ENCODE measurements around the gene PRIMPOL. TPM values are rescaled to one million over a fixed set of nuclear protein-coding genes. Genes with fewer than 3 reads are reported as not detected.

The PRIMPOL gene
- total and polyA plus RNA-seq, 2 of the 4 experiments (the other 2 are of a cell fraction): 5.6 to 8.8 TPM

- no peaks in the 10 kb centered on the region for H3K9me1 ChIP-seq (ENCODE audit: insufficient read depth, low read length)
- ChIA-PET POLR2A (ENCODE audit: unreplicated experiment) (no interaction called here), CTCF (no interaction called here)
- H2BK20ac ChIP-seq (ENCODE audit: low read depth, low read length): no peak overlapping the region
- H4K5ac ChIP-seq (ENCODE audit: low read depth, low read length): no peak overlapping the region
- no peak overlapping the region for H3K9ac ChIP-seq (ENCODE audit: low read depth, low read length)
- no peak overlapping the region for H3K27ac ChIP-seq (ENCODE audit: insufficient read depth, low read length)
- H4K20me1 ChIP-seq (ENCODE audit: insufficient read depth, low read length): no peaks in the 10 kb centered on the region
- no peak overlapping the region for H3K18ac ChIP-seq (ENCODE audit: low read depth, low read length)
- no peak overlapping the region for H2AFZ ChIP-seq (replicated peaks; ENCODE audit: low read length, poor library complexity)
- H3K9me3 ChIP-seq (ENCODE audit: control insufficient read depth, insufficient read depth, low read length): no peaks in the 10 kb centered on the region
- H2AK9ac ChIP-seq (replicated peaks; ENCODE audit: low read depth, low read length, poor library complexity): no peak overlapping the region
- no peaks in the 10 kb centered on the region for H3K27me3 ChIP-seq (ENCODE audit: control insufficient read depth, insufficient read depth, low read length)
- H3K23ac ChIP-seq (ENCODE audit: low read depth, low read length): no peak overlapping the region
- WGBS, 2 experiments (ENCODE audit: extremely low coverage in 2 of 2, insufficient read length in 1 of 2): no CpG with 5 or more reads among the region's 1 CpG
- intact Hi-C loops (cut with micrococcal nuclease) (no loop called here), in situ Hi-C loops (cut with MboI; ENCODE audit: low sequenced_read_pairs) (no loop called here), dilution Hi-C loops (cut with HindIII; ENCODE audit: low sequenced_read_pairs, unreplicated experiment) (no loop called here)
- H2BK5ac ChIP-seq (ENCODE audit: low read depth, low read length, poor library complexity, severe bottlenecking): no peak overlapping the region
- H4K8ac ChIP-seq (ENCODE audit: low read depth in 2 of 2, low read length in 2 of 2): no peak overlapping the region
- DNase-seq (no peak), ATAC-seq (ENCODE audit: low read depth) (no peak)
- no peak overlapping the region for H3K4me3 ChIP-seq (ENCODE audit: insufficient read depth, low read depth, low read length)
- peaks cover 4 to 10% of the 10 kb centered on the region in 2 experiments; a peak in 2 of 4 replicates for H3K79me1 ChIP-seq (ENCODE audit: low read depth in 1 of 2, low read length in 2 of 2)
- H3K4ac ChIP-seq (ENCODE audit: low read depth, low read length): no peak overlapping the region
- H4K91ac ChIP-seq (ENCODE audit: insufficient read depth, low read depth, low read length): no peak overlapping the region
- H3K36me3 ChIP-seq (ENCODE audit: control insufficient read depth, insufficient read depth, low read length): no peaks in the 10 kb centered on the region; the same call in 1 of the 2 replicates
- H3K4me2 ChIP-seq (ENCODE audit: low read depth, low read length): no peak overlapping the region
- no peak overlapping the region for H3K14ac ChIP-seq (replicated peaks; ENCODE audit: low read depth, low read length)
- H3K56ac ChIP-seq (ENCODE audit: extremely low read depth, insufficient read depth, low read length): no peak overlapping the region
- BruUV-seq (replicated peaks): no TSS peak
- no peaks in the 10 kb centered on the region for H3K4me1 ChIP-seq (ENCODE audit: control insufficient read depth, insufficient read depth, low read length)
- TF ChIP-seq FOS (IDR thresholded peaks at IDR 0.05; ENCODE audit: low read depth, low read length) (no peak), USF2 (IDR thresholded peaks at IDR 0.05; ENCODE audit: low read depth, low read length) (no peak), SMC3 (IDR thresholded peaks at IDR 0.05; ENCODE audit: low read depth, low read length) (no peak), MXI1 (IDR thresholded peaks at IDR 0.05; ENCODE audit: borderline replicate concordance, low read depth, low read length) (no peak), RFX5 (IDR thresholded peaks at IDR 0.05; ENCODE audit: low read depth, low read length) (no peak), NFE2L2 (IDR thresholded peaks at IDR 0.05; ENCODE audit: low read depth, low read length) (no peak), RCOR1 (IDR thresholded peaks at IDR 0.05; ENCODE audit: insufficient replicate concordance, low read length) (no peak), ELK1 (IDR thresholded peaks at IDR 0.05; ENCODE audit: borderline replicate concordance, low read depth, low read length) (no peak), MAZ (IDR thresholded peaks at IDR 0.05; ENCODE audit: borderline replicate concordance, low read depth, low read length) (no peak), POLR2A (IDR thresholded peaks at IDR 0.05; ENCODE audit: low read depth, low read length) (no peak), CEBPB (IDR thresholded peaks at IDR 0.05; ENCODE audit: low read depth, low read length) (no peak), RAD21 (IDR thresholded peaks at IDR 0.05; ENCODE audit: low read length) (no peak), MAFK (IDR thresholded peaks at IDR 0.05; ENCODE audit: low read depth, low read length) (no peak), BHLHE40 (IDR thresholded peaks at IDR 0.05; ENCODE audit: low read depth, low read length) (no peak), CTCF (conservative IDR thresholded peaks at IDR 0.05; ENCODE audit: low read depth, low read length) (no peak), CHD1 (IDR thresholded peaks at IDR 0.05; ENCODE audit: low read depth, low read length) (no peak)
- no peak overlapping the region for H2AK5ac ChIP-seq (ENCODE audit: low read depth, low read length)
- no peak overlapping the region for H2BK15ac ChIP-seq (ENCODE audit: low read depth, low read length)
- H2BK120ac ChIP-seq (ENCODE audit: low read depth, low read length): no peak overlapping the region
Measured at GRCh38 chr4:184706453-184706852, 56.9 kb downstream of the PRIMPOL start.

Data from IMR-90 (cell line).